ENCODE measurements around the gene KLF1. TPM values are rescaled to one million over a fixed set of nuclear protein-coding genes. Genes with fewer than 3 reads are reported as not detected.

KLF1 gene
- total RNA-seq, 1 experiment from 2014 or later = 0.22 TPM

DNA sequence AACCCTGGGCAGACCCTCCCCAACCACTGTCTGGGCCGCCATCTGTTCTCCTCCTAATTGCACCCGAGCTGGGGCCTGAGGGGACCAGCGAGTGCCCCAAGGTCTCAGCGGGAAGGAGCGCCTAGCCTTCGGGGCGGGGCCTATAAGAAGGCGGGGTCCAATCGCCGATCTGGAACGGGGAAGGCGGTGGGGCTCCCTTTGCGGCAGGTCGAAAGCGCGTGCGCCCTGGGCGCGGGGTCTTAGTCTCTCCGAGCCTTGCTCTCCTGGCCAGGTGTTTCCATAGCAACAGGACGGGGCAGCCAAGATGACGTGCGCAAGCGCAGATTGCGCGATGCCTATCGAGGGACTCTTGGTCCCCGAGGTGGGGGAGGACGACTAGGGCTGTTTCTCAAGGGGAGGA is 45.9 kb downstream of the KLF1 start:
- Histone ChIP-seq H3K27ac (no peak overlapping the region), H3F3A (ENCODE audit: insufficient read depth, low read depth) (peaks cover 41% of the 10 kb centered on the region), H3K79me2 (ENCODE audit: low read depth) (no peaks in the 10 kb centered on the region), H3K9me3 (ENCODE audit: insufficient read depth, low read depth) (no peaks in the 10 kb centered on the region), H3K27me3 (ENCODE audit: insufficient read depth, low read depth) (no peaks in the 10 kb centered on the region), H3K4me2 (peak overlapping the region; percentile 78), H4K20me1 (ENCODE audit: insufficient read depth) (no peaks in the 10 kb centered on the region), H3K4me3 (peak overlapping the region; percentile 49; the same call in 1 of the 2 replicates), H3K9me2 (ENCODE audit: insufficient read depth) (no peaks in the 10 kb centered on the region), H2AFZ (peak overlapping the region; percentile 64; the same call in 1 of the 2 replicates), H3K4me1 (replicated peaks; ENCODE audit: insufficient read depth) (peaks cover 13% of the 10 kb centered on the region), H3K36me3 (ENCODE audit: low read depth) (no peaks in the 10 kb centered on the region)
- BruUV-seq (replicated peaks) = no TSS peak
- ChIA-PET POLR2A (ENCODE audit: unreplicated experiment) (no interaction called here), CTCF (no interaction called here)
- intact Hi-C loops (cut with micrococcal nuclease; ENCODE audit: unreplicated experiment) = loop anchor here (2.0 kb wide), 1 partner anchor 66 kb away; the partner anchor contains the start of gene HOOK2
- TF ChIP-seq, protein P1, sequence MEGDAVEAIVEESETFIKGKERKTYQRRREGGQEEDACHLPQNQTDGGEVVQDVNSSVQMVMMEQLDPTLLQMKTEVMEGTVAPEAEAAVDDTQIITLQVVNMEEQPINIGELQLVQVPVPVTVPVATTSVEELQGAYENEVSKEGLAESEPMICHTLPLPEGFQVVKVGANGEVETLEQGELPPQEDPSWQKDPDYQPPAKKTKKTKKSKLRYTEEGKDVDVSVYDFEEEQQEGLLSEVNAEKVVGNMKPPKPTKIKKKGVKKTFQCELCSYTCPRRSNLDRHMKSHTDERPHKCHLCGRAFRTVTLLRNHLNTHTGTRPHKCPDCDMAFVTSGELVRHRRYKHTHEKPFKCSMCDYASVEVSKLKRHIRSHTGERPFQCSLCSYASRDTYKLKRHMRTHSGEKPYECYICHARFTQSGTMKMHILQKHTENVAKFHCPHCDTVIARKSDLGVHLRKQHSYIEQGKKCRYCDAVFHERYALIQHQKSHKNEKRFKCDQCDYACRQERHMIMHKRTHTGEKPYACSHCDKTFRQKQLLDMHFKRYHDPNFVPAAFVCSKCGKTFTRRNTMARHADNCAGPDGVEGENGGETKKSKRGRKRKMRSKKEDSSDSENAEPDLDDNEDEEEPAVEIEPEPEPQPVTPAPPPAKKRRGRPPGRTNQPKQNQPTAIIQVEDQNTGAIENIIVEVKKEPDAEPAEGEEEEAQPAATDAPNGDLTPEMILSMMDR (conservative IDR thresholded peaks at IDR 0.05) = no peak
- TF ChIP-seq EZH2 (IDR thresholded peaks at IDR 0.05; ENCODE audit: low read depth) = no peak
- peak in 1 of 2 experiments; percentile 49 for DNase-seq

DNA sequence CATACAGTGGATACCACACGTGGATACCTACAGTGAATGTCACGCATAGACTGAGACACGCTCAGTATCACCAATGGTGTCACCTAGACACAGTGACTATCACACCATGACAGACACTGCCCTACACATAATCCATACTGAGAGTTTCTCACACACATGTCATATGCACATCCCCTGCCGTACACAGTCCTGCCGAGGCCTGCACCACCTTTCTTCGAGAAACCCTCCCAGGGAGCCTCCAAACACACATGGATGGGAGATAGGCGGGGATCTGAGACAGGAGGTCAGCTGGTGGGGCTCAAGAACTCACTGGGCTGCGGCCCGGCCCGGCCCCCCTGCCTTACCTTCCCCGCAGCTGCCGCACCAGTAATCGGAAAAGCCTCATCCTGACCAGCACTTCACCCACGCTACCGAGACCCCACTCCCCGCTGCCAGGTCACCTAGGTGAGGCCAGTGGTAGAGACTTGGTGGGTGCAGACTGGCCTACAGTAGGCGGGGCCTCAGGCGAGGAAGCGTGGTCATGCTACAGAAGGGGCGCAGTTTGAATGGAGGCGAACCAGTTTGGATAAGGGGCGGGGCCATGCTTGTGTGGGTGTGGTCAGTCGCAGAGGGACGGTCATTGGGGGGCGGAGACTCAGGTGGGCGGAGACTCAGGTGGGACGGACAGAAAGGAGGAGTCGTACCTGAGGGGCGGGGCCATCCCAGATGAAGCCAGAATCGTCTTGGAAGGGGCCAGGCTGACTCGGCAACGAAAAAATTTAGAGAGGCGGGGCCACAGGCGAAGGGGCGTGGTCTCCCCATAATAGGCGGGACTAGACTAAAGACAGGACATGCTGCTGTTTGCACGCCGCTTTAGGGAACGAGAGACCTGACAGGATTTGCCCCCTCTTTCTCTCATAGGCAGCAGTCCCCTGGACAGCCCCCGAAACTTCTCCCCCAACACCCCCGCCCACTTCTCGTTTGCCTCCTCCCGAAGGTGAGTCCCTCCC is 46.6 kb downstream of the KLF1 start:
- no peaks in the 10 kb centered on the region for H3K36me3 ChIP-seq (ENCODE audit: low read depth)
- H3K9me2 ChIP-seq (ENCODE audit: insufficient read depth) = no peaks in the 10 kb centered on the region
- TF ChIP-seq EZH2 (IDR thresholded peaks at IDR 0.05; ENCODE audit: low read depth) = no peak
- TF ChIP-seq, protein P1 (conservative IDR thresholded peaks at IDR 0.05) = no peak
- H4K20me1 ChIP-seq (ENCODE audit: insufficient read depth) = no peaks in the 10 kb centered on the region
- DNase-seq = peak; percentile 85 to 97
- no peaks in the 10 kb centered on the region for H3K79me2 ChIP-seq (ENCODE audit: low read depth)
- ChIA-PET CTCF (no interaction called here), POLR2A (ENCODE audit: unreplicated experiment) (no interaction called here)
- H3K9me3 ChIP-seq (ENCODE audit: insufficient read depth, low read depth) = no peaks in the 10 kb centered on the region
- peak overlapping the region; percentile 64; the same call in 1 of the 2 replicates for H2AFZ ChIP-seq
- H3K27ac ChIP-seq = no peak overlapping the region
- no peaks in the 10 kb centered on the region for H3K27me3 ChIP-seq (ENCODE audit: insufficient read depth, low read depth)
- peak overlapping the region; percentile 49; the same call in 1 of the 2 replicates for H3K4me3 ChIP-seq
- peaks cover 41% of the 10 kb centered on the region for H3F3A ChIP-seq (ENCODE audit: insufficient read depth, low read depth)
- BruUV-seq (replicated peaks) = no TSS peak
- peaks cover 13% of the 10 kb centered on the region for H3K4me1 ChIP-seq (replicated peaks; ENCODE audit: insufficient read depth)
- H3K4me2 ChIP-seq = peak overlapping the region; percentile 78
- intact Hi-C loops (cut with micrococcal nuclease; ENCODE audit: unreplicated experiment) = loop anchor here (2.0 kb wide), 1 partner anchor 66 kb away; the partner anchor contains the start of gene HOOK2

DNA sequence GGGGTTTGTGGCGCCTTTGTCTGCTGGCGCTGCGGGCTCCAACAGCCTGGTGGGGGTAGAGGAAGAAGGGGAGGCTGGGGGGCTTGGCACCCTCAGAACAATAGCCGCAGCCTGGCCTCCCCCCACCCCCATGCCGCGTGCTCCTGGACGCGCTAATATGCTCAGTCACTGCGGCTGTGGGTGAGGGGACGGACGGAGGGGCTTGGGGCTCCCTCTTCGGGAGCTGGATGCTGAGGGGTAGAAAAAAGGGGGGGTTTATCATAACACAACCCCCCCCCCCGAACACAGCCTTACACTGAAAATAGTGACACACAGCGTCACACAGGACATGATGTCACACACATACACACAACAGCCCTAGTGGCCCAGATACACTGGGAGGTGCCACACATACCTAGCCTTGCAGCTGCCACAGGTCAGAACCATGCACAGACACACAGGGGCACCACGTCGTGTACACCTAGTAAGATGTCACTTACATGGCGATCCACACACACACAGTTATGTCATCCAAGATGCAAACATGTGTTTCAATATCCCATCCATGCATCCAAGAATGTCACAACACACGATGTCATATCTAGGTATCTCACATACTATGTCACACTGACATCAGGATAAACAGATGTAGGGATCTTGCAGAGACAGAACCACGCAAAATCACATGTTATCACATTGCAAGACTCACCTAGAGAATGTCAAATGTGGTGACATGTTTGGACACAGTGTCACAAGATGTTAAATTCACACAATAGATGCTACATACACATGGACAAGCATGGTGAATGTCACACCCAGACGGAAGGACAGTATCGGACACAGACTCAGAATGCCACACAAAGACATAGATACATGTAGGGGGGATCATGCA is 47.9 kb downstream of the KLF1 start:
- Histone ChIP-seq H4K20me1 (ENCODE audit: insufficient read depth) (no peaks in the 10 kb centered on the region), H2AFZ (no peak overlapping the region), H3K4me1 (replicated peaks; ENCODE audit: insufficient read depth) (peaks cover 13% of the 10 kb centered on the region), H3K79me2 (ENCODE audit: low read depth) (no peaks in the 10 kb centered on the region), H3K9me3 (ENCODE audit: insufficient read depth, low read depth) (no peaks in the 10 kb centered on the region), H3K4me2 (peak overlapping the region; percentile 92), H3F3A (ENCODE audit: insufficient read depth, low read depth) (peaks cover 49% of the 10 kb centered on the region), H3K4me3 (peak overlapping the region; percentile 75), H3K27ac (no peak overlapping the region), H3K36me3 (ENCODE audit: low read depth) (no peaks in the 10 kb centered on the region), H3K9me2 (ENCODE audit: insufficient read depth) (no peaks in the 10 kb centered on the region), H3K27me3 (ENCODE audit: insufficient read depth, low read depth) (peaks cover 5% of the 10 kb centered on the region; the same call in 1 of the 2 replicates)
- ChIA-PET POLR2A (ENCODE audit: unreplicated experiment) (no interaction called here), CTCF (no interaction called here)
- BruUV-seq (replicated peaks) = no TSS peak
- intact Hi-C loops (cut with micrococcal nuclease; ENCODE audit: unreplicated experiment) = no loop called here
- TF ChIP-seq, protein P1 (conservative IDR thresholded peaks at IDR 0.05) = no peak
- no peak for TF ChIP-seq EZH2 (IDR thresholded peaks at IDR 0.05; ENCODE audit: low read depth)
- no peak for DNase-seq

Data from PC-9 (cell line).